Measurements from ENCODE around the gene SOD3. TPM values are rescaled to one million over a fixed set of nuclear protein-coding genes. Genes with fewer than 3 reads are reported as not detected.

Gene SOD3
- polyA plus RNA-seq, 1 donor (not counting 4 experiments of a cell fraction or from before 2014, with no cell fraction given): not detected

GRCh38 chr4:24842356-24842755 is 47.0 kb downstream of the SOD3 start:
- H2AFZ ChIP-seq (ENCODE audit: control insufficient read depth, low read length): no peak overlapping the region
- no peaks in the 10 kb centered on the region for H3K4me1 ChIP-seq (ENCODE audit: control insufficient read depth, extremely low read depth, insufficient read depth, low read length)
- H3K27me3 ChIP-seq (ENCODE audit: control insufficient read depth, extremely low read depth, insufficient read depth, low read length): no peaks in the 10 kb centered on the region
- no peak overlapping the region for H3K27ac ChIP-seq (ENCODE audit: control insufficient read depth, insufficient read depth, low read length)
- no peaks in the 10 kb centered on the region for H3K9me1 ChIP-seq (ENCODE audit: control insufficient read depth, extremely low read depth, insufficient read depth, low read length)
- dilution Hi-C loops (cut with MboI; ENCODE audit: extremely low pct_ligation_motif_present, low sequenced_read_pairs): no loop called here
- FAIRE-seq: no peak
- no peak overlapping the region for H3K4me3 ChIP-seq (ENCODE audit: control insufficient read depth in 2 of 3, extremely low read depth in 1 of 3, insufficient read depth in 2 of 3, low read depth in 1 of 3, low read length in 3 of 3)
- DNase-seq (ENCODE audit: low read depth, low spot score): no peak
- H4K20me1 ChIP-seq (ENCODE audit: control insufficient read depth, extremely low read depth, insufficient read depth, low read length): no peaks in the 10 kb centered on the region
- H3K79me2 ChIP-seq (ENCODE audit: control insufficient read depth, insufficient read depth, low read length): no peaks in the 10 kb centered on the region
- H3K4me2 ChIP-seq (ENCODE audit: control insufficient read depth, extremely low read depth, insufficient read depth, low read depth, low read length): no peak overlapping the region
- no peak for TF ChIP-seq CTCF (optimal IDR thresholded peaks at IDR 0.05 in 1 of 3, IDR thresholded peaks at IDR 0.05 in 1 of 3, conservative IDR thresholded peaks at IDR 0.05 in 1 of 3; ENCODE audit: extremely low read depth in 1 of 3, insufficient read depth in 2 of 3, low read length in 3 of 3)
- TF ChIP-seq EZH2 (IDR thresholded peaks at IDR 0.05; ENCODE audit: low read length): no peak
- no peaks in the 10 kb centered on the region for H3K9me3 ChIP-seq (ENCODE audit: control insufficient read depth, low read depth, low read length)
- no peak overlapping the region for H3K9ac ChIP-seq (ENCODE audit: control insufficient read depth, extremely low read depth, insufficient read depth, low read length)
- no peaks in the 10 kb centered on the region for H3K36me3 ChIP-seq (ENCODE audit: control insufficient read depth in 2 of 2, extremely low read depth in 1 of 2, insufficient read depth in 2 of 2, low read length in 2 of 2)

- H3K9me3 ChIP-seq (ENCODE audit: control insufficient read depth, low read depth, low read length): no peaks in the 10 kb centered on the region
- H3K27me3 ChIP-seq (ENCODE audit: control insufficient read depth, extremely low read depth, insufficient read depth, low read length): no peaks in the 10 kb centered on the region
- H3K4me2 ChIP-seq (ENCODE audit: control insufficient read depth, extremely low read depth, insufficient read depth, low read depth, low read length): no peak overlapping the region
- H3K36me3 ChIP-seq (ENCODE audit: control insufficient read depth in 2 of 2, extremely low read depth in 1 of 2, insufficient read depth in 2 of 2, low read length in 2 of 2): no peaks in the 10 kb centered on the region
- no peak for DNase-seq (ENCODE audit: low read depth, low spot score)
- no peaks in the 10 kb centered on the region for H3K9me1 ChIP-seq (ENCODE audit: control insufficient read depth, extremely low read depth, insufficient read depth, low read length)
- TF ChIP-seq CTCF (optimal IDR thresholded peaks at IDR 0.05 in 1 of 3, IDR thresholded peaks at IDR 0.05 in 1 of 3, conservative IDR thresholded peaks at IDR 0.05 in 1 of 3; ENCODE audit: extremely low read depth in 1 of 3, insufficient read depth in 2 of 3, low read length in 3 of 3): no peak
- no peak for TF ChIP-seq EZH2 (IDR thresholded peaks at IDR 0.05; ENCODE audit: low read length)
- H3K4me1 ChIP-seq (ENCODE audit: control insufficient read depth, extremely low read depth, insufficient read depth, low read length): no peaks in the 10 kb centered on the region
- FAIRE-seq: no peak
- H3K27ac ChIP-seq (ENCODE audit: control insufficient read depth, insufficient read depth, low read length): no peak overlapping the region
- no peaks in the 10 kb centered on the region for H4K20me1 ChIP-seq (ENCODE audit: control insufficient read depth, extremely low read depth, insufficient read depth, low read length)
- dilution Hi-C loops (cut with MboI; ENCODE audit: extremely low pct_ligation_motif_present, low sequenced_read_pairs): no loop called here
- no peaks in the 10 kb centered on the region for H3K79me2 ChIP-seq (ENCODE audit: control insufficient read depth, insufficient read depth, low read length)
- no peak overlapping the region for H2AFZ ChIP-seq (ENCODE audit: control insufficient read depth, low read length)
- H3K4me3 ChIP-seq (ENCODE audit: control insufficient read depth in 2 of 3, extremely low read depth in 1 of 3, insufficient read depth in 2 of 3, low read depth in 1 of 3, low read length in 3 of 3): no peak overlapping the region
- no peak overlapping the region for H3K9ac ChIP-seq (ENCODE audit: control insufficient read depth, extremely low read depth, insufficient read depth, low read length)
These were observed 47.7 kb downstream of the SOD3 start for GRCh38 chr4:24843096-24843495.
